Measurements from ENCODE around the gene AVPI1.

GRCh38 chr10:97690133-97690532 is 3.1 kb upstream of the AVPI1 start:
- TF ChIP-seq POLR2A (IDR thresholded peaks at IDR 0.05) = no peak
- TF ChIP-seq CTCF (IDR thresholded peaks at IDR 0.05) = no peak
